Activated CD8-positive, alpha-beta T cell treated with anti-CD3 and anti-CD28 coated beads for 36 hours (primary cell): ENCODE measurements around the gene SSBP1. TPM values are rescaled to one million over a fixed set of nuclear protein-coding genes. Genes with fewer than 3 reads are reported as not detected.
A peak's percentile ranks its signal among the peaks of the same experiment; 100 is the strongest.

Experiments used
- ATAC-seq: fragments of 200-7000 bp; cut with Tn5 transposase; one replicate; pipeline ENCODE4 v1.10.0; 2021; ENCODE audit warnings: mild to moderate bottlenecking, moderate library complexity
- CTCF ChIA-PET: fragments of 350-600 bp; sonication (Branson Sonifier 250); formaldehyde crosslinking; loops from one replicate; lab custom pipeline; 2021; ENCODE audit warnings: antibody characterized with exemption; lab: Charles Lee
- POLR2A ChIA-PET: fragments of 350-600 bp; sonication (Branson Sonifier 250); formaldehyde crosslinking; loops from one replicate; lab custom pipeline; 2021; ENCODE audit warnings: antibody characterized with exemption; lab: Charles Lee
- DNase-seq: peaks from one replicate; pipeline ENCODE4 v3.0.0-alpha.2; 2020
- H3K27ac Mint-ChIP-seq: one replicate; pipeline ENCODE4 v1.8.0; 2021; ENCODE audit warnings: mild to moderate bottlenecking, mixed read lengths
- H3K27me3 Mint-ChIP-seq: one replicate; pipeline ENCODE4 v1.8.0; 2021; ENCODE audit warnings: mixed read lengths
- H3K36me3 Mint-ChIP-seq: one replicate; pipeline ENCODE4 v1.8.0; 2021; ENCODE audit warnings: low read depth, mixed read lengths
- H3K4me1 Mint-ChIP-seq: one replicate; pipeline ENCODE4 v1.8.0; 2021; ENCODE audit warnings: low read depth, mixed read lengths
- H3K4me3 Mint-ChIP-seq: one replicate; pipeline ENCODE4 v1.8.0; 2021; ENCODE audit warnings: mild to moderate bottlenecking, moderate library complexity, mixed read lengths
- H3K9me3 Mint-ChIP-seq: one replicate; pipeline ENCODE4 v1.8.0; 2021; ENCODE audit warnings: mixed read lengths
- intact Hi-C: fragments of 100-400 bp; cut with micrococcal nuclease; formaldehyde crosslinking; loops from one replicate; pipeline ENCODE4 v1.10.0; 2022
- total RNA-seq, 2 experiments: library from RNA; stranded (reverse); gene quantifications; one replicate each; pipeline ENCODE4 v1.2.3, GENCODE V29; 2021
- TF ChIP-seq, protein P1 (sequence below): fragments of 200-600 bp; IDR thresholded peaks from one replicate; pipeline ENCODE4 v1.8.0; 2022; ENCODE audit warnings: antibody characterized with exemption, mild to moderate bottlenecking

Gene SSBP1
- total RNA-seq, 2 experiments from 2014 or later = 247 to 249 TPM

DNA sequence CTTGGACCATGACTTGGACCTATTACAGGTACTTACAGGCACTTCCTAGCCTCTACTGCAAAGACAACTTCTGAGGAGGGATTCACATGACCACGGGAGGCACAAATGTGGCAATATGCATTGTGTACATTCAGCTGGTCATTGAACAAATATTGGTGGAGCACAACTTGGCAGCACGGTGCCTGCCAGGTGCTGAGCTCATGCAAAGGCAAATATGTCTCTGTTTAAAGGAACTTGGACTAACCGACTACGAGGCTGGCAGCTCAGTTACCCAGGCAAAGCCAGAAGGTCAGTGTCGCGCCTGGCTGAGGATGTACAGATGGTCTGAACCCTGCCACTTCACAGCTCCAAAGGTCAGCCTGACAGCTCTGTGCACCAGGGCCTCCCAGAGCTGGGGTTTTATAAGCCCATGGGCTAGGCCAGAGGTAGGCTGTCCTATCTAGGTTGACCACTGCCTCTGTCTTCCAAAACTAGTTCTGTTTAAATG lies 42.3 kb upstream of the SSBP1 start:
- Mint-ChIP-seq H3K36me3 (peaks cover 2% of the 10 kb centered on the region), H3K4me1 (peaks cover 61% of the 10 kb centered on the region), H3K27me3 (no peaks in the 10 kb centered on the region), H3K4me3 (no peak overlapping the region), H3K27ac (no peak overlapping the region), H3K9me3 (no peaks in the 10 kb centered on the region)
- CTCF ChIA-PET = interaction anchor here (1.2 to 1.4 kb wide), 3 partner anchors 10 to 42 kb away, joined by 4 to 9 read pairs (median 4); partner anchors contain the start of gene SSBP1
- no peak for DNase-seq
- POLR2A ChIA-PET = interaction anchor here (0.9 kb wide), 1 partner anchor 47 kb away, joined by 3 read pairs; no protein-coding TSS in a partner anchor
- ATAC-seq = no peak
- intact Hi-C loops = no loop called here
- TF ChIP-seq, protein P1, sequence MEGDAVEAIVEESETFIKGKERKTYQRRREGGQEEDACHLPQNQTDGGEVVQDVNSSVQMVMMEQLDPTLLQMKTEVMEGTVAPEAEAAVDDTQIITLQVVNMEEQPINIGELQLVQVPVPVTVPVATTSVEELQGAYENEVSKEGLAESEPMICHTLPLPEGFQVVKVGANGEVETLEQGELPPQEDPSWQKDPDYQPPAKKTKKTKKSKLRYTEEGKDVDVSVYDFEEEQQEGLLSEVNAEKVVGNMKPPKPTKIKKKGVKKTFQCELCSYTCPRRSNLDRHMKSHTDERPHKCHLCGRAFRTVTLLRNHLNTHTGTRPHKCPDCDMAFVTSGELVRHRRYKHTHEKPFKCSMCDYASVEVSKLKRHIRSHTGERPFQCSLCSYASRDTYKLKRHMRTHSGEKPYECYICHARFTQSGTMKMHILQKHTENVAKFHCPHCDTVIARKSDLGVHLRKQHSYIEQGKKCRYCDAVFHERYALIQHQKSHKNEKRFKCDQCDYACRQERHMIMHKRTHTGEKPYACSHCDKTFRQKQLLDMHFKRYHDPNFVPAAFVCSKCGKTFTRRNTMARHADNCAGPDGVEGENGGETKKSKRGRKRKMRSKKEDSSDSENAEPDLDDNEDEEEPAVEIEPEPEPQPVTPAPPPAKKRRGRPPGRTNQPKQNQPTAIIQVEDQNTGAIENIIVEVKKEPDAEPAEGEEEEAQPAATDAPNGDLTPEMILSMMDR = no peak

DNA sequence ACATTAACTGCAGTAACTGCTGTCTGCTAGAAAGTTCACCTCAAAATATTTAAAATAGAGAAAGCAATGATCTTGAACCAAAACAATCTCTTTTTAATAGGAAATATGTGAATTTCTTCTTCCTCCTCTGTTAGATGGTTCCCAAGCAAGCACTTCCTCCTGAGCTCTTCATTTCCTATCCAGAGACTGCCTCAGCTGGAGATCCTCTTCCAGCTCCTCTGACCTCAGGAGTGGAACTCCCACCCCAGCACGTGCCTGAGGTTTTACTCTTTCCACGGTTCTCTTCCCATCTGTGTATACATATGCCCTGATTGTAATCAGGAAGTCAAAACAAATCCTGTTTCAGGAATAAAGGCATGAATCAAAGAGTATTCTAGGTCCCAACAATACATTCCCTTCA lies 41.8 kb upstream of the SSBP1 start:
- TF ChIP-seq, protein P1 = no peak

DNA sequence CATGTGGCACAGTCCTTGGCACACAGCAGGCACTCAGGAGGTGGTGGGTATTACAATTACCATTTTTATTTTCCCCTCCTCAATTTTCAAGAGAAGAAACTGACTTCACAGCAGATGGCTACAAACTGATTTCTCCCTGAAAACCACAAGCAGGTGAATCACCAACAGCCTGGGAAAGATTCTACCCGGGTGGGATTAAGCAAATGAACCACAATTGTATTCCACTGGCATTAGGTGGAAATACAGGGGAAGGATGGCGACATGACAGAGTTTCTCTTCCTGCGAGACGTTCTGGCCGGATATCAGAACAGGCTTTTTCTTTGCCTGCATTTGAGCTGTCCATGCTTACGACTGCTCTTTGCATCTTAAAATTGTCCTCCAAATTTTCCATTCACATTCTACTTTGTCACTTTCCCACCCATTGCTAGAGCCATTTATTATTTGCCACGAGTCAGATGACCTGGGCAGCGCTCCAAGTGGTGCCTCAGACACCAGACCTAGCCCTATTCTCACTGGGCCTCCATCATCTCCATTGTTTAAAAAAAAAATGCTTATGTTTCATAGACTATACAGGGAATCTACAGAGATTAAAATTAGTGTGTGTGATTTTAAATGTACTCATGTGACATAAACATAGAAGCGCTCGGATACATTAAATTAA lies 40.8 kb upstream of the SSBP1 start:
- Mint-ChIP-seq H3K27ac (no peak overlapping the region), H3K9me3 (no peaks in the 10 kb centered on the region), H3K4me3 (no peak overlapping the region), H3K27me3 (no peaks in the 10 kb centered on the region), H3K36me3 (peaks cover 2% of the 10 kb centered on the region), H3K4me1 (peaks cover 61% of the 10 kb centered on the region)
- ATAC-seq (no peak), DNase-seq (no peak)
- TF ChIP-seq, protein P1 = no peak
- intact Hi-C loops = no loop called here
- POLR2A ChIA-PET = no interaction called here
- CTCF ChIA-PET = no interaction called here

More for the DNA sequence above, 41.8 kb upstream of the SSBP1 start:
- Mint-ChIP-seq H3K4me1 (peaks cover 62% of the 10 kb centered on the region), H3K9me3 (no peaks in the 10 kb centered on the region), H3K27ac (no peak overlapping the region), H3K36me3 (peaks cover 2% of the 10 kb centered on the region), H3K4me3 (no peak overlapping the region), H3K27me3 (no peaks in the 10 kb centered on the region)
- CTCF ChIA-PET = interaction anchor here (1.4 kb wide), 2 partner anchors 19 to 42 kb away, joined by 4 to 9 read pairs; partner anchors contain the start of gene SSBP1
- DNase-seq = no peak
- no peak for ATAC-seq
- intact Hi-C loops = no loop called here
- POLR2A ChIA-PET = interaction anchor here (0.9 kb wide), 1 partner anchor 46 kb away, joined by 3 read pairs; no protein-coding TSS in a partner anchor

DNA sequence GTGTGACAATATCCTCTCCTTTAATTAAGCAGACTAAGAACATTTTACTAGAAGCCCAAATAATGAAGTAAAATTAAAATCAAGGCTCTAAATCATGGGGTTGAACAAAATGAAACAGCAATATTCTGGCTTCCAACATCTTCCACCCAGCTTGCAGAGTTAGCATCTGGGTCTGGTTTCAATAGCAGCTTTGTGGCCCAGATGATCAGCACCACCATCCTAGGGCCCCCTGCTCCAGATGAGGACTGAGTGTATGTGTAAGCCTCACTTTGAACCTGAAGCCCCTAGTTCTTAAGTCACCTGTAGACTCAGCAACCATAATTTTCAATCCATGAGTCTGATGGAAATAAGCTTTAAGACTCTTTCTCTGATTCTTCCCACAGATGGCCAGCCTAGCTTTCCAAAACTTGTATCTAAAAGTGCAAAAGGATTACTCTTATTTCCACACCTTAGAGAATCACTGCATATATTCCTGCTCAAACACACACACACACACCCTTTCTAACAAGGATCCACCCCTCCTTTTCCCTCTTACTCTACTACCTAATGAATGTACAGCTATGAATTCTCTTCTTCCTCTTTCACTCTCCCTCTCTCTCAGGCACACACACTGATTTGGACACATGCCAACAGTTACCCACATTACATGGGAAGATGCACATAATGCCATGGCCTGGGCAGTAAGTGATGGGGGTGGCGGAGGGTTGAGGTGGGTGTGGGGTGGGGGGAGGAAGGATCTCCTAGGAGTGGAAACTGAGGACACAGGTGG lies 39.7 kb upstream of the SSBP1 start:
- Mint-ChIP-seq H3K36me3 (peaks cover 2% of the 10 kb centered on the region), H3K9me3 (no peaks in the 10 kb centered on the region), H3K4me3 (no peak overlapping the region), H3K27me3 (peaks cover 2% of the 10 kb centered on the region), H3K27ac (no peak overlapping the region), H3K4me1 (peaks cover 61% of the 10 kb centered on the region)
- ChIA-PET POLR2A (interaction anchor here (1.6 kb wide), 1 partner anchor 40 kb away, joined by 4 read pairs; the partner anchor contains the start of gene SSBP1), CTCF (interaction anchor here (0.8 to 1.4 kb wide), 3 partner anchors 12 to 41 kb away, joined by 3 to 4 read pairs (median 4); partner anchors contain the start of gene SSBP1)
- intact Hi-C loops = no loop called here
- no peak for ATAC-seq
- peak; percentile 9 for DNase-seq
- TF ChIP-seq, protein P1 = no peak
